Esophagus muscularis mucosa (tissue), 4 donors: ENCODE measurements around the gene WTIP. TPM values are rescaled to one million over a fixed set of nuclear protein-coding genes. Genes with fewer than 3 reads are reported as not detected.
"Not testable (repeated sequence)": the region's sequence is repeated elsewhere in the genome, so short reads cannot be mapped to it uniquely, and the experiment has no call there.

ENCODE experiments used
- DNase-seq: peaks from one replicate; pipeline ENCODE4 v3.0.0-alpha.2; 2017; ENCODE audit errors: extremely low spot score
- H3K27ac ChIP-seq, 4 donors: fragments of 200-600 bp; sonication (generic); replicated peaks in 1 of 4; 1 replicate in 3 of 4; 2 replicates in 1 of 4; pipeline ENCODE4 v1.5.1; 2016 to 2019; ENCODE audit warnings: mild to moderate bottlenecking in 1 of 4
- H3K27me3 ChIP-seq, 4 donors: fragments of 200-600 bp; sonication (generic); one replicate each; pipeline versions ENCODE4 v1.5.1 to v1.6.0; 2016 to 2019
- H3K36me3 ChIP-seq, 4 donors: fragments of 200-600 bp; sonication (generic); one replicate each; pipeline ENCODE4 v1.5.1; 2016 to 2019
- H3K4me1 ChIP-seq, 4 donors: fragments of 200-600 bp; sonication (generic); one replicate each; pipeline ENCODE4 v1.5.1; 2016 to 2019
- H3K4me3 ChIP-seq, 4 donors: fragments of 200-600 bp; sonication (generic); 1 replicate in 2 of 4; 2 replicates in 2 of 4; pipeline ENCODE4 v1.5.1; 2016 to 2019; ENCODE audit warnings: mild to moderate bottlenecking in 4 of 4, moderate library complexity in 1 of 4
- H3K9me3 ChIP-seq, 4 donors: fragments of 200-600 bp; sonication (generic); 1 replicate in 3 of 4; 2 replicates in 1 of 4; pipeline ENCODE4 v1.5.1; 2016 to 2019
- CTCF ChIP-seq, 3 experiments: fragments of 200-600 bp in 2 of 3; fragments of 450-650 bp in 1 of 3; sonication (generic) in 2 of 3; IDR thresholded peaks; one replicate each; pipeline ENCODE4 v1.5.1; 2017 to 2019; ENCODE audit warnings: antibody characterized with exemption in 3 of 3, mild to moderate bottlenecking in 2 of 3, moderate library complexity in 1 of 3
- EP300 ChIP-seq: sonication (generic); formaldehyde crosslinking; IDR thresholded peaks from one replicate; pipeline ENCODE4 v1.6.1; 2017; ENCODE audit warnings: antibody characterized with exemption
- POLR2A ChIP-seq: fragments of 450-650 bp; IDR thresholded peaks from one replicate; pipeline ENCODE4 v1.6.1; 2017; ENCODE audit warnings: antibody characterized with exemption, moderate library complexity, mild to moderate bottlenecking, low read depth
- POLR2AphosphoS5 ChIP-seq, 2 donors: sonication (generic); formaldehyde crosslinking; IDR thresholded peaks; one replicate each; pipeline ENCODE4 v1.6.1; 2017; ENCODE audit warnings: antibody characterized with exemption in 2 of 2
- WGBS: methylation state at CpG from one replicate; pipeline ENCODE4 v1.1.5; 2018; 5-methylcytosine and 5-hydroxymethylcytosine counted together
- intact Hi-C: fragments of 100-400 bp; cut with DNase I; formaldehyde crosslinking; loops from one replicate; pipeline ENCODE4 v1.15.1; 2023
- total RNA-seq, 4 donors: library from RNA; depleted of rRNA; stranded (reverse); fragments of >200 nt; gene quantifications; one replicate each; pipeline versions ENCODE4 v1.1.0 to v1.2.1, GENCODE V29; 2016

The WTIP gene
- total RNA-seq, 4 donors from 2014 or later: 19.1 to 68.0 (median 43.4) TPM

- H3K9me3 ChIP-seq: no peaks in the 10 kb centered on the region
- TF ChIP-seq POLR2AphosphoS5 (IDR thresholded peaks at IDR 0.05) (no peak), CTCF (IDR thresholded peaks at IDR 0.05) (no peak), EP300 (no peak), POLR2A (no peak)
- H3K4me3 ChIP-seq: no peak overlapping the region
- intact Hi-C loops: no loop called here
- H3K27me3 ChIP-seq: no peaks in the 10 kb centered on the region
- 88% methylated on average over 5 of the region's 5 CpGs for WGBS
- DNase-seq: no peak
- H3K27ac ChIP-seq: no peak overlapping the region
- peaks cover 0 to 29% (median 3%) of the 10 kb centered on the region in 4 donors for H3K4me1 ChIP-seq
- peaks cover 56 to 95% (median 85%) of the 10 kb centered on the region in 4 donors for H3K36me3 ChIP-seq
These were observed 22.9 kb upstream of the WTIP start for GRCh38 chr19:34458677-34459076.

GRCh38 chr19:34459614-34460013 is 21.9 kb upstream of the WTIP start:
- no peaks in the 10 kb centered on the region for H3K9me3 ChIP-seq
- DNase-seq: no peak
- peaks cover 0 to 29% (median 3%) of the 10 kb centered on the region in 4 donors for H3K4me1 ChIP-seq
- H3K27me3 ChIP-seq: no peaks in the 10 kb centered on the region
- no peak for TF ChIP-seq EP300
- no peak for TF ChIP-seq CTCF (IDR thresholded peaks at IDR 0.05)
- TF ChIP-seq POLR2AphosphoS5 (IDR thresholded peaks at IDR 0.05): no peak
- no peak for TF ChIP-seq POLR2A
- intact Hi-C loops: no loop called here
- H3K4me3 ChIP-seq: no peak overlapping the region
- H3K36me3 ChIP-seq: peaks cover 59 to 95% (median 87%) of the 10 kb centered on the region in 4 donors
- H3K27ac ChIP-seq: no peak overlapping the region
- WGBS: 94% methylated on average over 2 of the region's 2 CpGs

GRCh38 chr19:34461375-34462100 is 20.0 kb upstream of the WTIP start:
- H3K9me3 ChIP-seq: no peaks in the 10 kb centered on the region
- no peaks in the 10 kb centered on the region for H3K27me3 ChIP-seq
- no peak overlapping the region for H3K4me3 ChIP-seq
- H3K27ac ChIP-seq: peak overlapping the region in 1 of 4 donors; percentile 3
- no peak for TF ChIP-seq POLR2A
- TF ChIP-seq EP300: no peak
- no peak for TF ChIP-seq CTCF (IDR thresholded peaks at IDR 0.05)
- intact Hi-C loops: no loop called here
- WGBS: 69% methylated on average over 5 of the region's 5 CpGs
- H3K36me3 ChIP-seq: peaks cover 65 to 97% (median 88%) of the 10 kb centered on the region in 4 donors
- H3K4me1 ChIP-seq: peaks cover 0 to 29% (median 3%) of the 10 kb centered on the region in 4 donors
- no peak for DNase-seq

GRCh38 chr19:34464785-34465184 is 16.8 kb upstream of the WTIP start:
- H3K9me3 ChIP-seq, H3K4me3 ChIP-seq, intact Hi-C loops, H3K27ac ChIP-seq, H3K27me3 ChIP-seq, DNase-seq: not testable (repeated sequence)
- WGBS: 94% methylated on average over 4 of the region's 4 CpGs
- H3K4me1 ChIP-seq: peaks cover 0 to 28% (median 3%) of the 10 kb centered on the region in 4 donors
- H3K36me3 ChIP-seq: peaks cover 64 to 100% (median 93%) of the 10 kb centered on the region in 4 donors

GRCh38 chr19:34468409-34468808 is 13.1 kb upstream of the WTIP start:
- H3K4me3 ChIP-seq: no peak overlapping the region
- H3K9me3 ChIP-seq: no peaks in the 10 kb centered on the region
- H3K27ac ChIP-seq: no peak overlapping the region
- 45% methylated on average over 1 of the region's 1 CpG for WGBS
- H3K27me3 ChIP-seq: no peaks in the 10 kb centered on the region
- intact Hi-C loops: no loop called here
- DNase-seq: no peak
- H3K4me1 ChIP-seq: peaks cover 0 to 5% (median 0%) of the 10 kb centered on the region in 4 donors
- TF ChIP-seq EP300: no peak
- no peak for TF ChIP-seq CTCF (IDR thresholded peaks at IDR 0.05)
- TF ChIP-seq POLR2A: no peak
- TF ChIP-seq POLR2AphosphoS5 (IDR thresholded peaks at IDR 0.05): no peak
- H3K36me3 ChIP-seq: peaks cover 44 to 100% (median 89%) of the 10 kb centered on the region in 4 donors

- H3K27me3 ChIP-seq, H3K9me3 ChIP-seq, H3K4me3 ChIP-seq, H3K4me1 ChIP-seq, DNase-seq, intact Hi-C loops, H3K27ac ChIP-seq: not testable (repeated sequence)
- 79% methylated on average over 5 of the region's 5 CpGs for WGBS
- H3K36me3 ChIP-seq: peaks cover 38 to 98% (median 86%) of the 10 kb centered on the region in 4 donors
These were observed 12.5 kb upstream of the WTIP start for GRCh38 chr19:34469026-34469425.
